Measurements from ENCODE around the gene TEX47.

TEX47 gene

DNA sequence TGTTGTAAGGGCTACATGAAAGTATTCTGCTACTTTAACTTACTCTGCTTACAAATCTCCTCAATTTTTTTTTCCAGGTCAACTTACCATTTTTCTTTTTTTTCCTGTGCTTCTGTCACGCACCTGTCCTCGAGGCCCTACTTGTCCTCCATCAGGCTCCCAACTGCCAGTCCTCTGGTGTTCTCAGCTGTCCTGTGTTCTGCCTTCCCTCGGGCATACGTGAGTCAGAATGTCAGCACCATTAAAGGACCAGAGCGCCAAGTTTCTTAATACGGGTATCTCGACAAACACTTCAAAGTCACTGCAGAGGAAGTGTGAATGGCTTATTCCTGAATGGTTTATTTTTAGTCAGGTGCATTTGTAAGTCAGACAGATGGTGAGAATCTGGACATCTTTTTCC, at the start of gene TEX47:
Gene TEX47 (minus strand): TSS at position 185 of the 400 bp plus-strand sequence. CDS start 795 bp downstream, outside the sequence.
- no peak for DNase-seq (ENCODE audit: low spot score)

DNA sequence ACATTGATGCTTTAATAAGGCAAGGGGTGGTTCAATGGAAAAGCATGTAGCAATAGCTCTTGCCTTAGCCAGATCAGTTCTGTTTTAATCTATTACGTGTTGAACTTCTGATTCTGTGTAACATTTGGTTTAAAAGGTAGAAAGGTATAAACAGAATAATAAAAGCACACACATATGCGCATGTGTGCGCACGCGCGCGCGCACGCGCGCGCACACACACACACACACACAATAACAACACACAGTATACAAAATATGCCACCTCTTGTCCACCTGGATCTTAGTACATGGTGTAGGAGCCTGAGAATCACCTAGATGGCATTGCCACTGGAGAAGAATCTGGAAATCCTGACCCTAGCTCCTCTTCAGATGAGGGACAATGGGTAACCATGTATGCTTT, 49.6 kb upstream of the TEX47 start:
- DNase-seq (ENCODE audit: low spot score), result no peak

DNA sequence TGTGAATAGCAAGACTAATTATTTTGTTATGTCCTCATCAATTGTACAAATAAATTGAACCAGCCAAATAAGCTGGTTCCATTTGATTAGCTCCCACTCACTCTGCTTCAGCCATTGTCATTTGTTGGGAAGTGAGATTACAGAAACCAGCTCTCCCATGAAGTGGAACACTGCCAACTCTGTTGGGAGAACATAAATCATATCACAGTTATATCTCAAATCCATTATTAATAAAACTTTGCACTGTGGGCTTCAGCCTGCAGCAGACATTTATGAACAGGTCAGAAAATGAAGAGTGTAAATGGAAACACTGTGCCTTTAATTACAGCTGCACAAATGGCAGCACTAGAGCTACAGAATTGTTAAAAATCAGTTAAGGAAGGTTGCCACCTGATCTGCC, 46.7 kb upstream of the TEX47 start:
- DNase-seq (ENCODE audit: low spot score), result no peak

DNA sequence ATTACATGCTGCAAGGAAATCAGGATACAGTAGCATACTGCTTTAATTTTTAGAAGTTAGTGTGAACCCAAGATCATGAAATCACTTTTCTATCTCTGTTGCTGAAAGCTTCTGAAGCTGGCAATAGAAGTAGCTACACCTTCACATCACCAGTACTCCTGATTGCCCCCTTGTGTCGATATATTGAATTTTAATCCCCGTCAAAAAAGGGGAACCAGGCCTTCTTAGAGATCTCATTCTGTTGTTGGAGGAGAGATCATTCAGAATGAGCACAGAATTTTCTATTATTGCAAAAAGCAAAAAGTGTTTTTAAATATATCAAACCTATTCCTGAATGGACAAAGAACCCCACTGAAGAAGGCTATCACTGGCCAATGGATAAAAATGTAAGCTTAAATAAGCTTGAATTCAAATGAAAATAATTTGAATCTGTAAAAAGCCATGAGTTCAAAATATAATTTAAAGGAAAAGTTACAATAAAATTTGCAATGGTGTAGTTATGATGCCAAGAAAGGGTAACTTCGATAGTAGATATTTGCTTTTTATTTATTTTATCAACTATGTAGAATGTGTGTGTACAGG, 39.7 kb upstream of the TEX47 start:
- DNase-seq (ENCODE audit: low spot score), result peak; percentile 7

DNA sequence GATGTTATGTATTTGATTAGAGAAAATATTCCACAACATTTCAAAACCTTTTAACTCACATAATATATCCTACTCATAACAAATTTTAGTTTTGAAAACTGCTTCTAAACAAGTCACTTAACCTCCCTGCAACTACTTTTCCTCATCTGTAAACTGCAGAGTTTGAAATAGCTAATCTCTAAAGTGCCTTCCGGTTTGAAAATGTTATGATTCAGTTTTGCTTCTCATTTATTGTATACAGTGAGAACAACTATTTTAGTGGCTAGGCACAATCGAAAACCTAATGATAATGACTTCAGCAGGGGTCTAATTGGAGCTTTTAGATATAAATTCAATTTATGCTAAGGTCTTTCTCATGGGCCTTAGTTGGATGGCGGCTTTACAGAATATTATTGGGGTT, 30.7 kb upstream of the TEX47 start:
- no peak for DNase-seq (ENCODE audit: low spot score)

DNA sequence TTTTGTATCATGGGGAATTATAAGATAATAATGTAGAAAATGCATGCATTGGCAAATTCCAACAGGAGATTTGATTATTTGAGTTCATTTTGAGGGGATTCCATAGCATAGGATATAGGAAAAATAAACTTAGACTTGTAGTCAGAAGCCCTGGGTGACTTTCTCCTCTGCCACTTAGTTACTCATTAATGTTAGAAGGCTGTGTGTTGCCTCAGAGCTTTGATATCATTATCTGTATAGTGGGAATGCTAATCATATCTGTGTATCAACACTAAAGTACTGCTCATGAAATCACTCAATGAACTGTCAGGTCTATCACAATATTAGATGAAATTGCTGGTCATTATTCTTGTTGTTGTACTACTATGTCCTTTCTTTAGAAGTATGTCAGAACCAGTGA, 23.0 kb upstream of the TEX47 start:
- no peak for DNase-seq (ENCODE audit: low spot score)

DNA sequence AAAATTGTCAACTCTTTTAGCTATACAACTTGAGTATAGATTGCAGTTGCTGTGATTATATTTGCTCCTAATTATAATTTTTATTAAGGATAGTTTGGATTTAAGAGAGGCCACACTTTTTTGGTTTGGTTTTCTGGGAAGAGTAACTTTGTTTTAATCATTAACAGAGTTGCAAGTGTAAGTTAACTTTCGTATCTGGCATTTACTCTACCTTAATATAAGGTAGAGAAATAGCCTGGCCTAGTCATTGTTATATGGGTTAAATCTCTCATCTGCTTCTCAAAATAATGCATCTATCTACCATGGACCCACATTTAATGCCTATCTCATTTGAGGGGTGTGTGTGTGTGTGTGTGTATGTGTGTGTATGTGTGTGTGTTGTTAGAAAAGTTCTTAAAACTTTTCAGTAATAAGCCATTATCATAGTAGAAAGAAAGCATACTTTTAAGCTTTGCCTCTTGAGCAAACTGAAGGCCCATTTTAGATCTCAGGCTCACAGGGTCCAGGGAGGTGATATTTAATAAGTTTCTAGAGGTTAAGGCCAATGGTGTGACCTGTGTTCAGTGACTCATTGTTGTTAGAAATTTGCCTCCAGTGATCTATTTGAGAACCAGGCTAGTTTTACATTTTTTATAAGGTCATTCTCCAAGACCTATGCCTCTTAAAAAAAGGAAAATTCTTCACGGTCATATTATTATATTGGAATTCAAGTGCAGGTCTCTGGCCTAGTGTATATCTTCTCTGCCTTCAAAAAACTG, 10.9 kb upstream of the TEX47 start:
- DNase-seq (ENCODE audit: low spot score), result no peak

DNA sequence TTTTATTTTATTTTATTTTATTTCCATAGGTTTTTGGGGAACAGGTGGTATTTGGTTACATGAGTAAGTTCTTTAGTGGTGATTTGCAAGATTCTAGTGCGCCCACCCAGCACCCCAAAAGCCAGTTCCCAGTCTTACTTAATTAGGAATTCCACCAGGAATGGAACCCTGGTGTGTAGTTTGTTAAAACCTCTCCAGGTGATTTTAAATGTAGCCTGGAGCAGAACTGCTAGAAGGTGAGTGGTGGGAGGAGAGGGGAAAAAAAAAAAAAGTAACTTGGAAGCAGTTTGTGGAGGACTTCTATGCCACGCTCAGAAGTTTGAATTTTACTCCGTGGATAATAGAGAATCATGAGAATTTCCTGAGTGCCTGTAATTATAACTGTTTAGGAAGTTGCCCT, 5.5 kb upstream of the TEX47 start:
- no peak for DNase-seq (ENCODE audit: low spot score)

DNA sequence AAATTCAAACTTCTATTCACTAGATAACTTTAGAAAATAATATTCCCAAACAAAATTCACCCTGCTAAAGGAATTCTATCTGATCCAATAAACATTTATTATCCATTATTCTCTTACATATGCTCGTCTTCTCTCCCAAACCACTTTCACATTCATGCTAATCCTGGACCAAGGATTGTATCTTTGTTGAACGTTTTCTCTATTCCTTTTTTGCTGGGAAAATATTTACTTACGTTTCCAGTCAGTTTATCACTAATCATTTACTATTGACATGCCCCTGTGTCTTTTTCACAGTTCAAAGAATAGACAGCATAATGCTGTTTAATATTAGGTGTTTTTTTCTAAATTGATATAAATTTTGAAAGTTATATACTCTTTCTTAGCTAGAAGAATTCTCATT, 3.2 kb downstream of the TEX47 start:
- no peak for DNase-seq (ENCODE audit: low spot score)

DNA sequence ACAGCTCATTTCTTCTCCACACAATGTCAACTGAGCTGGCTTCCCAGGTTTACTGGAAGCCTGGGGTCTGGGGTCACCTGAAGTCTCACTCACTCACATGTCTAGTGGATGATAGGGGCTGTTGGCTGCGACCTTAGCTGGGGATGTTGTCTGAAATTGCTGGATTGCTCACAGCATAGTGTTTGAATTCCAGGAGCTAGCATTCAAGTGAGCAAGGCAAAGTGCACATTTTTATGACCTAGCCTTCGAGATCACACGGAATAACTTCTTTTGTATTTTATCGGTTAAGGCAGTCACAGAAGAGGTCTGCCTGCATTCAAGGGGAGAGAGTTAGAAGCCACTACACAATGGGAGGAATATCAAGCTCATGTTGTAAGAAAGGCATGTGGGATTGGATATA, 3.6 kb downstream of the TEX47 start:
- DNase-seq (ENCODE audit: low spot score), result no peak

DNA sequence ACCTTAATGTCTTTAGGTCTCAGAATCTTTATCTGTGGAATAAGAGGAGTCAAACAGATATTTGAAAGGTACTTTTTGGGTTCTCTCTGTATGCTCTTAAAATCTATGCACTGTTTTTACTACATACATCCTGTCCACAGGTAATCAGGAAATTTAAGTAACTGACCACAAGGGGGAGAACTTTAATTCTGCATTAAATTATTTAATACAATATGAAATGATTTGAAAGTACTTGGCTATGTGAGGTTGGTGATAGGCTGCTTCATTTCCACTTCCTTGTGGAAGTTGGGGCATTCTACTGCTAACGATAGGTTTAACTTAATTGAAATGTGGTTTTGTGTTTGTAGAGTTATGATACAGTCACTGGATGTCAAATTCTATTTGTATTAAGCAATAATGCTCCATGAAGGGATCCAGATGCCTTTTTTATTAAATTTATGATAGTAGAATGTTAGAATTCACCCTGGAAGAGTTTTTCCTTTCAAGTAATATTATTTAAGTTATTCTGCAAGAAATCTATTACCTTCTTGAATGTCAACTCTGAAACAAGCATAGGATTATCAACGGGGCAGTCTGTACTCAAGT, 6.0 kb downstream of the TEX47 start:
- DNase-seq (ENCODE audit: low spot score), result no peak

DNA sequence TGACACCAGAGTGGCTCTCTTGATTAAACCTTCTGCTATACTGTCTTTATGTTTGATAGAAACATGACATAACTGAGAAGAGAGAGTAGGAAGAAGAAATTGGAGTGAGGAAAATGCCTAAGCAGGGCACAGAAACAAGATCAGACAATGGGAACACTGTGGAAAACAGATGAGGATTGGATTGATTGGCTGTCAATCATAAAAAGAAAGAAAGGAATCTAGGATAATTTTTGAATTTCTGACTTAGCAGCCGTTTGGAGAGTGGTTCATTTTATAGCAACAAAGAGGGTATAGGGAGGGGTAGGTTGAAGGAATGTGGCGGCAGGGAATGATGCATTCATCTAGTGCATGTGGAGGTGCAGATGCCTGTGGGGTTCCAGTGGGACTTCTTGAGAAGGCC, 7.8 kb downstream of the TEX47 start:
- DNase-seq (ENCODE audit: low spot score), result no peak

DNA sequence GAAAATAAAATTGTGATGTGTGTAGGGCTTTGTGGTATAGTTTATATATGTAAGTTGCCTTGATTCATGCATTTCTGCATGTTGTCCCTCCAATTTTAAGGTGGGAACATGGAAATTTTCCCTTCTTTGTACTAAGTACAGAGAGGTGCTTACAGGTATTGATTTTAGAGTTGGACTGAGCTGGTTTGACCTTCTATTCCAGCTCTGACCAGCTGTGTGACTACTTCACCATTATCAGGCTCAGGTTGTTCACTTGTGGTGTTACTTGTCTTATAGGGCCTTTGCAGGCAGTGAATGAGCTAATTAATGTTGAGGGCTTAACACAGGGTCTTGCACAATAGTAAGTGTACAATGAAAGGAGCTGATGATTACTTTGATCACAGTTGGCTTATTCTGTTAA, 19.7 kb downstream of the TEX47 start:
- no peak for DNase-seq (ENCODE audit: low spot score)

DNA sequence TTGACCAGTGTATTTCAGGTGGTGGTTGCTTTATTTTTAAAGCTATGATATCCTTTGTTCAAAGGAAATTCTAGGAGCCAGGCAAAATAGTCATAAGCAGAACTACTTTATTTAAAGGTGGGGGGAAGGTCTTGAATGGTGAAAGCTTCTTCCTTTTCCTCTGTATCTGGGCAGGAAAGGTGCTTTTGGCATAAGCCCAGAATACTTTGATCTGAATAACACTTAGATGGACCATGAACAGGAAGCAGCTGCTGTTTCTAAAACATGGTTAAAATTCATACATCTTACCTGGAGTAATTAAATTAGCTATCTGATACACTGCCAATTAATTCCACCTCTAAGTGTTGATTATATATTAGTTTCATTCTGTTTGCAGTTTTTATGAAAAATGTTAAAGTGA, 22.8 kb downstream of the TEX47 start:
- no peak for DNase-seq (ENCODE audit: low spot score)

DNA sequence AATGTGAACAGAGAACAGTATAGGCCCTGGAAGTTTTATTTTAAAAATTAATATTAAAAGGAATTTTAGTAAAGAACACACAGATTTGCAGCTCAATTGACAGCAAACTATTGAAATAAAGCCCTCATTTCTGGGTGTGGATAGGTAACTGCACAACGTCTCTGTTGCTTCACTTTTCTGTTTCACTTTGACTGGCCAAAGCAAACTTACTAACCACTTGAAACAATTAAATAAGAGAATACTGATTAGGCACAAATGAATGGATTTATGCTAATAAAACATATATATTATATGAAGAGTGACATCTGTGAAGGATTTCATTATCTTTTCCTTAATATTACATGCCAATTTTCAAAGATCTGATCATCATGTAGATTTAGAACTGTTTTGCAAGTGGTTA, 24.1 kb downstream of the TEX47 start:
- DNase-seq (ENCODE audit: low spot score), result no peak

DNA sequence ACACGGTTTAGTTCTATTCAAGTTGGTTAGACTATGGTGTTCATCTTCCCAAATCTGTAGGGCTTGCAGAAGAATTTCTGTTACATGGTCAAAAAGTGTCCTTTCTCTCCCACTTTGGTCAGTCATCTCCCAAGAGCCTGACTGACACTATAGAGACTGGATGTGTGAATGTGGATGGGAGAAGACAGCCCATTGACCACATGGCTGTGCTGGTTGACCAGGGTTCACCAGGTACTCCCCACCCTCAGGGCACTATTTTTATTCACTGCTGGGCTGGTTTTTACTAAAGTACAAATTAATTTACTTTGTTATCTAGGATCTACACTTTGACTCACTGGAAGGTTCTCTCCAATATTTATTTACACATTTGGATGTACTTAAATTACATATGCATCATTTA, 33.8 kb downstream of the TEX47 start:
- no peak for DNase-seq (ENCODE audit: low spot score)

DNA sequence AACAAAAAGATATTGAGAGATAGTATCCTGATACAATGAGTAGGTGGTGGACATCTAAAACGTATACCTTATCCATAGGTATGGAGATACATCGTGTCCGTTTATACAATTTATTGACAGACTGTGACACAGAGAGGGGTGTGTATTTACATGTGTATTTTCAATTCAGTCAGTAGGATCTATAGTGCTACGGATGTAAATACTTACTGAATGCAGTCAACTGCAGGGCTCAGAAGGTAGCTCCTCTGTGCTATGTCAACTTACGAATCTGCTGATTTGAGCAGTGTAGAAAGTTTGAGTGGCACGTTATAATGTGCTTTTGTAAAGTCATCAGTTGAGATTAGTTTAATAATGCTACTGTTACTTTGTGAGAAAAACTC, 35.4 kb downstream of the TEX47 start:
- DNase-seq (ENCODE audit: low spot score), result no peak

DNA sequence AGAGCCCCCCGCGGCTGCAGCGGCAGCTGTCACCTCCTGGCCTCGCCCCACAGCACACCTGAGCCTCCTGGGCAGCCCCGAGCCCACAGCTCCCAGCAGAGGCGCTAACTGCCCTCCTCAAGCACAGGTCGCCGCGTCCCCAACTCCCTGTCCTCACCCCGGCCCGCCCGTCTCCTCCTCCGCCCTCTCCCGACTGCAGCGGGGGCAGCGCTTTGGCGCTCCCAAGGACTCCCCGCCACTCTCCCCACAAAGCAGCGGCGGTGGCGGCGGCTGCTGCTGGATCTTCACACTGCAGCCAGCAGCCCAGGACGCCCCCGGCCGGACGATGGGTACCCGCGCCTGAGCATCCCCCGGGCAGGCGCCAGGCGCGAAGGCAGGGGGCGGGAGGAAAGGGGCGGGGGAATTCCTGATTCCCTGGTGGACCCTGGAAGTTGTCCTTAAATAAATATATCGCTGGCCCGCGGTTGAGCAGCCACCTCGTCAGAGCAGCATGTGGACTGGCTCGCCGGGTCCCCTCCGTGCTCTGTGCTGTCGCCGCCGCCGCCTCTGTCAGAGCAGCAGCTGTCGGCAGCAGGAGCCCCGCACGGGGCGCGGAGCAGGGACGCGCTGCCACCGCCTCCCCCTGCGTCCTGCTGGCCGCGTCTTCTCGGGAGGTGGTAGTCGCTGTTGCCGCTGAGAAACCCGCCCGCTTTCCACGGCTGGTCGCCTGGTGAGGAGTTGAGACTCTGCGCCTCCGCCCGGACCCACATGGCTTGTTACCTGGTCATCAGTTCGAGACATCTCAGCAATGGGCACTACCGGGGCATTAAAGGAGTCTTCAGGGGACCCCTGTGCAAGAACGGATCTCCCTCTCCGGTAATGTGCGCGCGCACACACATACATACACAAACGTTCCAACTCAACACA, 36.1 kb downstream of the TEX47 start, which contains the start of gene ZNF804B:
Gene ZNF804B (plus strand): TSS at position 471 of the 906 bp plus-strand sequence. CDS start 277 bp downstream, at position 748.
- no peak for DNase-seq (ENCODE audit: low spot score)

DNA sequence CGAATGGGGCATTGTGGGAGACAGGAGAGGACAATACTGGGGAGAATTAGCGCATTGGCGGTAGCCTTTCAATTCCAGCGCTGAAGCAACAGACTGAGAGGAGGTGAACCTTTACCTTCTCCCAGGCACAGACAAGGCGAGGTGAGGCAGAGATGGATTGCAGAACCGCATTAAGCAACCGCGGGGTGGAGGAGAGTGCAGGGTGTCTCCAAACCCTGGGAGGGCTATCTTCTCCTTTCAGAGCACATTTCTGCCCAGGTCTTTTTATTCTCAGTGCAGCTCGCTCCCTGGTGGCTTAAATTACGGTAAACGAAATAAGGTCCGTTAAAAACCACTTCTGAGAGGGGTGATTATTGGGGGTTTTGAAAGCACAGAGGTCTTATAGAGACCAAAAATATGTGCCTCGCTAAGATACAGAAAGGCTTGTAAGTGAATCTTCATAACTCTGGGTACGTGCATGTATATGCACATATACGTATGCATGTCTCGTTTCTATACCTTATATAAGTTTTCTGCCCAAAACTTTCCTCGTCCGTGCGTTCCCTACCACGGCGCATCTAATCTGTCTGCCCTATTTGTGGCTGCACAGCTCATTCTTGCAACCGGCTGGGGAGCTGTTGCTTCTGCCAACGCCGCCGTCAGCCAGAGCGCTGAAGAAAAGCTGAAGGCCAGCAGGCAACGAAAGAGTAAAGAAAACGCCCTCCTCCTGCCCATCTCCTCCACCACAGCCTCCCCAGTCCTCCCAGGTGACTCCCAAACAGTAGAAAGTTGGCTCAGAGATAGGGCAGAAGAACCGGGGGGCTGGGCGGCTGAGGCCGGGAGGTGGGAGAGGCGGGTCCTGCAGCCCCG, 36.9 kb downstream of the TEX47 start:
- DNase-seq (ENCODE audit: low spot score), result peak; percentile 14

DNA sequence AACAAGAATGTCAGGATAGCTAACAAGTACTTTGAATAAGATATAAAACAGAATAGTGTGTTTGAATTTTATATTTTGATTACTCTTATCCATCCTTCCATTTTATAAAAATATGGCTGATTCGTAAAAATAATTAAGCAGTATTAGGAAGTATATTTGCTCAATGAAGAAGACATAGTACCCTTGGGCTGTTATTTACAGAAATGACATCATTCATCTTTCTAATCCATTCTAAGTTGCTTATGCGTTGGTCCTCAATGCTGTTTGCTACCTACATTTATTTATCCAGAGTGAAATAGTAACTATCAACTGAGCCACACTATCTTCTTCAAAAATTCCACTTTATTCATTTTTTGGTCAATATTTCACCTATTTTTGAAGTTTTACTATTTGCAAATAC, 38.2 kb downstream of the TEX47 start:
- no peak for DNase-seq (ENCODE audit: low spot score)

DNA sequence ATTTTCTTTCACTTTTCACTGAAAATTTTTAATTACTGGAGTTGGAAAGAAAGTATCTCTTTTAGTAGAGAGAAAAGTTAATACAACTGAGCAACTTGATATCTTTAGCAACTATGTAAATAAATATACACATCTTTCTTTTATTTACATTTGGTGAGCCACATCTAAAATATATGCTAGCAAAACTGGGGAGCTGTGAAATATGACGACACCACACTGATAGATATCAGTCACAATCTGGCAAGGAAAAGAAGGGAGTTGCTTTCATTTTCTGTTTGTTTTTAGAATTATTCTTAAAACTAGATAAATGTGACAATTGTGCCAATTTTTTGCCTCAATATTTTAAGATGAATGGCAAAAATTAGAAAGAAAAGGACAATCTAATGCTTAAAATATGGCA, 38.7 kb downstream of the TEX47 start:
- DNase-seq (ENCODE audit: low spot score), result no peak

DNA sequence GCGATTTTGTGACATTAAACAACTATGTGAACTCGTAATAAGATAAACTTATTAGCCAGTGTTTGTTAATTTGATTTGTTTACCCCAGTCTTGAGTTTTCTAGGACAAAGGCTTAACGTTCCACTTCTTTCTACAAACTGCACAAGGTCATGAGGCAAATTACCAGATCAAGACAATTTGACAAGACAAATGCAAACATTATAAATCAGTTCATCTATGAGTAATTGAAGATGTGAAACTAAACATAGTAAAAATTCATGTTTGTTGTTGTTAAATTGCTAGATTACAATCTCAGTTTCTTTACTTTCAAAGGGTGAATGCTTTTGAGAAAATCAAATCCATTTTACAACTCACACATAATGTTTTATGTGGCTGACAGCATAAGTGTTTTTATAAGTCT, 49.4 kb downstream of the TEX47 start:
- no peak for DNase-seq (ENCODE audit: low spot score)
